ENCODE measurements around the gene SCAPER.

The SCAPER gene, protein sequence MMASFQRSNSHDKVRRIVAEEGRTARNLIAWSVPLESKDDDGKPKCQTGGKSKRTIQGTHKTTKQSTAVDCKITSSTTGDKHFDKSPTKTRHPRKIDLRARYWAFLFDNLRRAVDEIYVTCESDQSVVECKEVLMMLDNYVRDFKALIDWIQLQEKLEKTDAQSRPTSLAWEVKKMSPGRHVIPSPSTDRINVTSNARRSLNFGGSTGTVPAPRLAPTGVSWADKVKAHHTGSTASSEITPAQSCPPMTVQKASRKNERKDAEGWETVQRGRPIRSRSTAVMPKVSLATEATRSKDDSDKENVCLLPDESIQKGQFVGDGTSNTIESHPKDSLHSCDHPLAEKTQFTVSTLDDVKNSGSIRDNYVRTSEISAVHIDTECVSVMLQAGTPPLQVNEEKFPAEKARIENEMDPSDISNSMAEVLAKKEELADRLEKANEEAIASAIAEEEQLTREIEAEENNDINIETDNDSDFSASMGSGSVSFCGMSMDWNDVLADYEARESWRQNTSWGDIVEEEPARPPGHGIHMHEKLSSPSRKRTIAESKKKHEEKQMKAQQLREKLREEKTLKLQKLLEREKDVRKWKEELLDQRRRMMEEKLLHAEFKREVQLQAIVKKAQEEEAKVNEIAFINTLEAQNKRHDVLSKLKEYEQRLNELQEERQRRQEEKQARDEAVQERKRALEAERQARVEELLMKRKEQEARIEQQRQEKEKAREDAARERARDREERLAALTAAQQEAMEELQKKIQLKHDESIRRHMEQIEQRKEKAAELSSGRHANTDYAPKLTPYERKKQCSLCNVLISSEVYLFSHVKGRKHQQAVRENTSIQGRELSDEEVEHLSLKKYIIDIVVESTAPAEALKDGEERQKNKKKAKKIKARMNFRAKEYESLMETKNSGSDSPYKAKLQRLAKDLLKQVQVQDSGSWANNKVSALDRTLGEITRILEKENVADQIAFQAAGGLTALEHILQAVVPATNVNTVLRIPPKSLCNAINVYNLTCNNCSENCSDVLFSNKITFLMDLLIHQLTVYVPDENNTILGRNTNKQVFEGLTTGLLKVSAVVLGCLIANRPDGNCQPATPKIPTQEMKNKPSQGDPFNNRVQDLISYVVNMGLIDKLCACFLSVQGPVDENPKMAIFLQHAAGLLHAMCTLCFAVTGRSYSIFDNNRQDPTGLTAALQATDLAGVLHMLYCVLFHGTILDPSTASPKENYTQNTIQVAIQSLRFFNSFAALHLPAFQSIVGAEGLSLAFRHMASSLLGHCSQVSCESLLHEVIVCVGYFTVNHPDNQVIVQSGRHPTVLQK (N-terminal part only)

DNA sequence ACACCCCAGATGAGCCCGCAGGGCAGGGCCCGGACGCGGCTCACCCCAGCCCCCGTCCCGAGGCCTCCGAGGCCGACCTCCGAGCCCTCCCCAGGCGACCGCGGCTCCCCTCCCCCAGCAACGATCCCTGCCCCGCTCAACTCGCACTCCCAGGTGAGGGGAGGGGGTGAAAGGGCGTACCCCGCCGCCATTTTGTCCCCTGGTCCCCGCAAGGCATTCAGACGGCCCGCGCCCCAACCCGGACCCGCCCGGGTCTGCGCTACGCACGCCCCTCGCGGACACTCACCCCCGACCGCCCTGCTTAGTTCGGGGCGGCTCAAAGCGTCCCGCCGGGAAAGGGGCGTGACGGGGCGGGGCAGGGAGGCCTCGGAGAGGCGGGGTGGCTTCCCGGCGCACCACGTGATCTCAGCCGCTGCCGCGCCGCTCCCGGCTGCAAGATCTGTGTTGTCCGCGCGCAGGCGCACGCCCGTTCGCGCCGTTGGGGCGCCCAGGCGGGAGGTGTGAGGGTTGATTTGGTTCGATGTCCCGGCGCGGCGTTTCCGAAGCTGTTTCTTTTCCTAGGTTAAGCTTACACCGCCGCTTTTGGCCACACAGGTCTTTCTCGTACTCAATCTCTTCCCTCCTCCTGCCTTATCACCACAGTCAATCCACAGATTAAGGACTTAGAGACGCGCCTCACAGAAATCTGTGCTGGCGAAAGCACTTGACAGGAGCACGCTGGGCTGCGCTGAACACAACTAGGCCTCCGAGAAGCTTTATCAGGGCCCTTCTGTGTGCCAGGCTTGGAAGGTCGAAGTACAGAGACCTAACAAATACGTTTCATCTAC is at the start of gene SCAPER:
TSS of gene SCAPER (minus strand) at position 328 of the 827 bp plus-strand sequence. CDS start 21,523 bp downstream, outside the sequence.
- peak; percentile 91 for DNase-seq

DNA sequence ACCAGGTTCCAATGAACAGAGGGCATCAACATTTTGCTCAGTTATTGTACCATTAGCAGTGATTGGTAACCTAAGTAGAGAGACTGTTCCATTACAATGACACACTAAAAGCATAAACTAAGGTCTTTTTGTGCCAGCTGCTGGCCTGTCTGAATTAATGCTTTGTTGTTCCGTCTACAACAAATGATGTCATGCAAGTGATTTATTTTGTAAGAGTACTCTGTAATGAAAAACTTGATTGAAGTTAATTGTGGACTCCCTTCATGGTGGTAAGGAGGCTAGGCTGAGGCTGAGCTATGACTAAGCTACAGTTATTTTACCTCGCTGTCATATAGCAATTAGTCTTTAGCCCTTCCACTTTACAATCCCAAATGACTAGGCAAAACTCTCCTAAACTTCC is 49.6 kb upstream of the SCAPER start:
- DNase-seq = no peak

DNA sequence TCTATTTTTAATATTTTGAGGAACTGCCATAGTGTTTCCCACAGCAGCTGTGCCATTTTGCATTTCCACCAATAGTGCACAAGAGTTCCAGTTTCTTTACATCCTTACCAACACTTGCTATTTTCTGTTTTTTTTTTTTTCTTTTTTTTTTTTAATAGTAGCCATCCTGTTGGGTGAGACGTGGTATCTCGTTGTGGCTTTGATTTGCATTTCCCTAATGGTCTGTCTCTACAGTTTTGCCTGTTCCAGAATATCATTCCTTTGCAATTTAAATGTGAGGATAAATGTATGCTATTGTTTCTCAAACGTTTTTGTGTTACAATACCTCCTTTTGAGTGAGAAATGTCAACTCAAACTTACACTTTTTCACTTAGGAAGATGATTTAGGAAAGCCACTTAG is 48.8 kb upstream of the SCAPER start:
- DNase-seq = no peak

DNA sequence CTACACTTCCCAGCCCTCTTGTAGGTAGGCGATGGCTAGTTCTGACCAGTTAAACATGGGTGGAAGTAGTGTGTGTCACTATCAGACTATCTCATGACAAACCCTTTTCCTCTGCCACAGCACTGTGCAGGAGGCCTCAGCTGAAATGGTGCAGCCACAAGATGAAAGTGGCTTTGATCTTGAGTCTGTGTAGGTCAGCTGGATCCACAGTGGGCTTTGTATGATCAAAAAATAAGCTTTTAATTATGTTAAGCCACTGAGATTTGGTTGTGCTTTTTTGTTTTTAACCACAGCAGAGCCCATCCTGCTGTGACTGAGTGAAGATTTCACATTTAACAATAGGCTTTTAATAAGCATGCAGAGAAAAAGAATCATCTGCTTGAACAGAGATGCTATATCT is 46.1 kb upstream of the SCAPER start:
- no peak for DNase-seq

DNA sequence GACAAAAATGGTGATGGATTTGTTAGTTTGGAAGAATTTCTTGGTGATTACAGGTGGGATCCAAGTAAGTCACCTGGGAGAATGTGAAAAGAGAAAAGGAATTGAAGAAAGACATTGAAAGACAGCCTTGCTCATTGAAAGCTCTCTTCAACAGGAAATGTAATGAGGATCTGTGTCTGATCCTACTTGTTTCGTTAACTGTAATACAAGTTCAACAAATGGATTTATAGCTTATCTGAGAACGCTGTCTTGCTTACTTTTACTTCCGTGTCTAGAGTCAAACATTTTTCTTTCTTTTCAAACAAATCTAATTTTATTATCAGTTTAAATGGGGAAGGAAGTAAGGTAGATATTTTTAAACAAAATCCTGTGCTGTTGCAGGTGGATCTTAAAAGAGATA is 42.3 kb upstream of the SCAPER start:
- DNase-seq = no peak

DNA sequence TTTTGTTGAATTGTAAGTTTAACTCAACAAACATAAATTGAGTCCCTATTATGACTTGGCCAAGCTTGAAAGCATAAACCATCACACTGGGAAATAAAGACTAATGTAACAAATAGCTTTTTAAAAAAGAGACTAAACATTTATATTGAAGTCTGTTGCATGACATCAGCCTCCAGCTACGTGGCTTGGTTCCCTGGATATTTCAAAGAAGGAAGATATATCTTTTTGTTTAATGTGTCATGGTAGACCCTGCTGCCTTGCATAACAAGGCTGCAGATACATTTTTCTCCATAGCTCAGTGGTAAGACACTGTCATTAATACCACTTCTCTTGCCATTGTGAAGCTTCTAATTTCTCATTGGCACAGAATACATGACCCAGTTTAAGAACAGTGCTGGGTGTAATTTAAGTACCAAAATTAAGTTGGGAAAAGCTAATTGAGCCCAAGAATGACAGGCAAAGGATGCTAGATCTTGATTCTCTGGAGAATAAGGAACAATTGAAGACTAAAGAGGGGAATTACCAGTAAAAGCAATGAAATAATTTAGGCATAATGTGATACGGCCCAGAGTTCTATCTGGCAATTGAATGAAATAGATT is 40.5 kb upstream of the SCAPER start:
- no peak for DNase-seq

DNA sequence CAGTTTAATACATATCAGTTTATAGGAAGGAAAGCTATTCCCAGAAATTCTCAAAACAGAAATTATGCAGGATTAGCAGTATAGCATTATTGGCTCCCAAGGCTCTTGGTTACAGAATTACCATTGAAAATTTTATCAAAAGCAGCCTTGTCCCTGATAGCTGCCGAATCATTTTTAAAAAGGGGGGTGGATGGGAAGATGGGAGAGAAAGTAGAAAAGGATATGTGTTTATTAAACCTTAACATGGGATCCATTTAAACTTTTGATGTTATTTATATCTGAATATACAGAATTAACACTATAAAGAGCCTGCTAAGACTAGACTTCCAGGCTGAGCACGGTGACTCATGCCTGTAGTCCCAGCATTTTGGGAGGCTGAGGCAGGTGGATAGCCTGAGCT is 37.2 kb upstream of the SCAPER start:
- no peak for DNase-seq

DNA sequence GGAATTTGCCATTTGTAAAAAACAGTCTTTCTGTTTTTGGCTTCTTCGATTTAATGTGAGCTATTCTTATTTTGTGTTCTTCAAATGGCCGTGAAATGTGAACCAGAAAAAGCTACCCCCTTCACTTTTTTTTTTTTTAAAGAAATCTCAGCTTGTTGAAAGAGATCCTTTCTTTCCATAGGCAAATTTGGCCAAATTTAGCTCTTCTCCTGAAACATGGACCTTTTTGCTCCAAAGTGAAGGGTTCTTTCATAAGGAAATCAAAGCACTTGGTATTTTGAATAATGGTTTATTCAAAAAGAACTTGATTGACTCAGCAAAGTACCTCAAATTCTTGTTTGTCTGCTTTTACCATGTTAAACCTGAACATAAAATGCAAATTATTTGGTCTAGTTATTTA is 36.5 kb upstream of the SCAPER start:
- no peak for DNase-seq

DNA sequence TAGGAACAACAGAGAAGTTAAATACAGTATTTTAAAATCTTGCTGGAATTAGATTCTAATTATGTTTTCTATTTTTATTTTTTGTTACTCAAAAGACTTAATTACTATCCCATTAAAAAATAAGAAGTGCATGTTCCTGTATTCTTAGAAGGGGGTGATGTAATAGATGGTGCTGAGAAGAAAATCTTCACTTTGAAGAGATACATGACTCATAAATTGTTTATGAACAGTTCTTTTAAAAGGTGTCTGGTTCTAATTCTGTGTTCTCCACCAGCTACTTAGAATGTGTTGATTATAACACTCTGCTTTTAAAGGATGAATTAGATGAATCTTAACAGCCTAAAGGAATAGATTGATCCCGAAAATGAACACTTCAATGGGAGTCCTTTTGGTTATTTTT is 34.6 kb upstream of the SCAPER start:
- DNase-seq = no peak

DNA sequence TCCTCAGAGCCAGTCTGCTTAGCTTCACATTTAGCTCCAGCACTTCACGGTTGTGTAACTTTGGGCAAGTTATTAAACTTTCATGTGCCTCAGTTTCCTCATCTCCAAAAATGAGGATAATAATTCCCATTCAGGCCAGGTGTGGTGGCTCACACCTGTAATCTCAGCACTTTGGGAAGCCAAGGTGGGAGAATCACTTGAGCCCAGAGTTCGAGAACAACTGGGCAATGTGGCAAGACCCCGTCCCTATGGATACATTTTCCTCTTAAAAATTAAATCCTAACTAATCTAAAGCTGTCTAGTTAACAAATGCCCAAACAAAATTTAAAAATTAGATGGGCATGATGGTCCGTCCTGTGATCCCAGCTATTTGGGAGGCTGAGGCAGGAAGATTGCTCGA is 33.6 kb upstream of the SCAPER start:
- DNase-seq = no peak

DNA sequence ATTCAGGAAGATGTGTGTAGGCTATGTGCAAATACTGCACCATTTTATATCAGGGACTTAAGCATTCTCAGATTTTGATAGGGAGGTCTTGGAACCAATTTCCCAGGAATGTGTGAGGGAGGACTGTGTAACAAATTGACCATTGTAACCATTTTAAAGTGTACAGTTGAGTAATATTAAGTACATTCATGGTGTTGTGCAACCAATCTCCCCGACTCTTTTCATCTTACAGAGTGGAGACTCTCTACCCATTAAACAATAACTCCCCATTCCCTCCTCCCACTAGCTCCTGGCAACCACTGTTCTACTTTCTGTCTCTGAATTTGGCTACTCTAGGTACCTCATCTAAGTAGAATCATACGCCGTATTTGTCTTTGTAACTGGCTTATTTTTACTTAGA is 31.5 kb upstream of the SCAPER start:
- no peak for DNase-seq

DNA sequence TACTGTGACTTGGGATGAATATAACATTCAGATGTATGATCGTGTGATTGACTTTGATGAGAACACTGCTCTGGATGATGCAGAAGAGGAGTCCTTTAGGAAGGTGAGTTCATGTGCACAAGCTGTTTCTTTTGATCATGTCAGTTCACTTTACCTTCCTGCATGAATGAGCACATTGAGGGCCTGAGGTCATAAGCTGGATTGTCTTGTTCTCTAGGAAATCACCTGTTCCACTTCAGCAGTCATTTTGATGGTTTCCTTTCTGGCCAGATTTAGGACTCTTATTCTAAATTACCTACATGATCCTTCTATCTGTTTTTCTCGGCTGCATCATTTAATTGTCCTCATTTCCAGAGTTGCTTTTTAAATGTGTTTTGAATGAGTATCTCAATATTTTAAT is 30.5 kb upstream of the SCAPER start:
- peak; percentile 86 for DNase-seq

DNA sequence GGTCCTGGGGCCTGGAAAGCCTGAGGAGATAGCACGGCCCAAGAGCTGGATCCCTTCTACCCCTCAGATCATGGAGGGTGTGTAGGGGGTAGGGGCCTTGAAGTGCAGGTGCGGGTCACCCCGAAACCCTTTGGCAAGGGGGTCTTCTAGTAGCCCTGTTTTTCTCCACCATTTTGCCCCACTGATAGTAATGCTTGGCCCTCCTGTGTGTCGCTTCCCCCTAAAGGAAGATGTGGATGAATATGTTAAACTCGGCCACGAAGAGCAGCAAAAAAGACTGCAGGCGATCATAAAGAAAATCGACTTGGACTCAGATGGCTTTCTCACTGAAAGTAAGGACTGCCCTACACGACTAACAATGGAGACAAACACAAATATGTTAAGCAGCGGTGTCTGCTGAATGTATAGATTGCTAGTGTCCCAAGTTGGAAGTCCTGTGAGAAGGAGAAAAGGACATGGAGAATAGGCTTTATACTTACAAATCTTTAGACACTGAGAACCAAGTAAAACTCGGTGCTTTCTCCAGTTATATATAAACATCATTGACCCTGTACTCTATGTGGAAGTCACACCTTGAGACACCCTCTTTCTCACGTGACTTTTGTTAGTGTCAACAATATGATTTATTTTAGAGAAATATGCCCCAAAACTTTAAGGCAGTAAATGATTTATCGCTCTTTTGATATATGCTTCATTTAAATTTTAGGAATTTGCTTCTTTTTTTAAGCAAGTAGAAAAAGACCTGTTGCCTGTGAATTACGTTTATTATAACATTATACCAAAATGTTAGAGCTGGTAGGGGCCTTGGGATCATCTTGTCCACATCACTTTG is 27.2 kb upstream of the SCAPER start:
- peak; percentile 29 for DNase-seq

DNA sequence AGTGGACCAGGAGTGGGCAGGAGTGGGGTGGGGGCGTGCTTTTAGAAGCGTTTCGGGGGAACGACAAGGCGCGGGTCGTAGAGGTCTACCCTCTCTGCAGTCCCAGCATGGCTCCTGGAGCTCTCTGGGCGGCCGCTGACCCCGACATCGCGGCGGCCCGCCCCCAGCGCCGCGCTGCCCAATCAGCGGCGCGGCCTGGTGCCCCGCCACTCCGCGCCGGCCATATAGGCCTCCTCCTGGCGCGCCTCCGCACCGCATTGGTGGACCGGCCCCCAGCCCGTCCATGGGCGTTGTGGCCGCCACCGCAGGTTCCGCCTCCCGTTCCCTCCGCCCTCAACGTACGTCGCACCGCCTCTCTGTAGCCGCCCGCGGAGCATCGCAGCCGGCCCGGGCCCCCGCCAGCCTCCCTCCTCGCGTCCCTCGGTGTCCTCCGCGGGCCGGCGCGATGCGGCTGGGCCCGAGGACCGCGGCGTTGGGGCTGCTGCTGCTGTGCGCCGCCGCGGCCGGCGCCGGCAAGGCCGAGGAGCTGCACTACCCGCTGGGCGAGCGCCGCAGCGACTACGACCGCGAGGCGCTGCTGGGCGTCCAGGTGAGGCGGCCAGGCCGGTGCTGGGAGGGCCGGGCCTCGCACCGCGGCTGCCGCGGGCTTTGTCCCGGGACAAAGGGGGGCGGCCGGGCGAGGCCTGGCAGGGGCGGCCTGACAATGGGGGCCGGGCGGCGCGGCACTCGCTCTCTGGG is 26.4 kb upstream of the SCAPER start, which contains the start of gene RCN2:
TSS of gene RCN2 (plus strand) at position 353 of the 738 bp plus-strand sequence. CDS start at position 446, 93 bp downstream.
- DNase-seq = peak; percentile 97

DNA sequence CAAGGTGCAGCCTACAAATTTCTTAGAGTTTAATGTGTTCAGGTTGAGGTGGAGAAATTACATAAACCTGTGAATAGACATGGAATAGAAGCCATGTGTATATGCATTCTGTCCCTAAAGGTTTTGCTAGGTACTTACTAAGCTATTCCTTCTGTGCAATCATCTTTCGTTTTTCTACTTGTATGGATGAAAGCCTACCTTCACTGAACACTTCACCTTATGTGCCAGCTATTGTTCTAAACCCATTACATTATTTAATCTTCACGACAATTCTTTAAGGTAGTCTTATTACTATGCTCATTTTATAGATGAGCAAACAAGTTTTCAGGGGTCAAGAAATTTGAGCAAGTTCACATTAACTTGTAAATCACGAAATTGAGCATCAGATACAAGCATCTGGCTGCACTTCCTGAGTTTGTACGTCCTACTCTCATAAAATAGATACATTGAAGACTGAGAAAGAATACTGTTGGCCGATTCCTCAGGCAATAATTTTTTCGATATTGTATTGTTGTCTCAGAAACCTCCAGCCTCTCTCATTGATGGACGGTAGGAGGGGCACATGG is 25.8 kb upstream of the SCAPER start:
- DNase-seq = peak; percentile 48

DNA sequence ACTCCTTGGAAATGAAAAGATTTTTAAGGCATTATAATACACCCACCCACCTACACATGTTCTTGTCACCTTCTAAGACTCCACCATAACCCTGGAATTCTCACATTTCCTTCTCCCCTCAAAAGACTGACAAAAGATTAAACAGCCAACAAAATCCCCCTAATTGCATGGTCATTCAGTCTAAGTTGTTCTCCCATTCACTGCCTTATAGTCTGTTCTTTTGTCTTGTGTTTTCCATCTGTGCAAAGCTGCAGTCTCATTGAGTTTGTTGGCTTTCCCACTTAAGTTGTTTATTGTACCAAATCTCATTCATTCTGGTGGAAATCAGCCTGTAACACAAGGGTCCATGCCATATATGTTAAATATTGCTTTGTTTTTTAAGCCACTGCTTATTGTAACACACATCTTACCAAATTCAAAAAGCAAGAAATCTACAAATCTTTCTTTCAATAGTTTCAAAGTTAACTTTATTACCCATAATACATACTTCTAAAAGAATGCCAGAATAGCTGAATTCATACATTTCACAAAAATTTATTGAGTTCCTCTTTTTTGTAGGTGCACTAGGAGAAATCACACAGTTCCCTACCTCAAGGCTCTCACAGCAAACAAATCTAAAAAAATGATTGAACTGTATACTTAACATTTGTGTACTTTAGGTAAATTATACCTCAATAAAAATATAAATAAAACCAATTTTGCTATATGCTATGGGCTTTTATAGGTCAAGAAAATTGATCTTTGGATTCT is 24.0 kb upstream of the SCAPER start:
- peak; percentile 39 for DNase-seq

DNA sequence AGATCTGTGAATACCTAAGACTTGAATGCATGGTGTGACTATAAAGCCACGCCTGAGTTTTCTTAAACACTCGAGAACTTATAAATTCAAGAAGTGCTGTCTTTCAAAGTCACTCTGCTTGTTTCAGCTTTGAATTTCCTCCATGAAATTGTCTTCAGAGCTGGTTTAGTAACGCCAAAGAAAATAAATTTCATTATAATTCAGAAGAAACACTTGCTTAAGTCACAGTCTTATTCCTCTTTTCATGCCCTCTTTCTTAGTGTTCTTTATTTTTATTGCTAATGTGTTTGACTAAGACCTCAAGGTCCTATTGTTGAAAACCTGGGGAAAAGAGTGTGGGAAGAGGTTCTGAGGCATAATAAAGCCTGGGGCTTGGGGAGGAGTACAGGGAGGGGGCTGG is 23.1 kb upstream of the SCAPER start:
- no peak for DNase-seq

DNA sequence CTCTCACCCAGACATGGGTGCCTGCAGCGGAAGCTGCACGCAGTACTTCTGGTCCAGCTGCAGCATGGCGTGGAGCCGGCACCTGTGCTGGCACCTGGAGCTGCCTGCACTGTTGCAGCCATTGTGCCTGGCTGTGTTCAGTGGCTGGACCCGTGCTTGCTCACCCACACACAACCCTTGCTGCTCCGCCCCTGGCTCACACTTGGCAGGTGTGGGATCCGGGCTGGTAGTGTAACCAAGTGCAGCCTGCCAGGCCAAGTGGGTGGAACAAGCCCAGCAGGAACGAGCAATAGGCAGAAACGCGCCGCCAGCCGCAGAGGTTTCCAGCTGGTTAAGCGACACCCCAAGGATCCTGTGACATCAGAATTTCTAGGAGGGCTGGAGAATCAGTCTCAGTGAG is 11.2 kb upstream of the SCAPER start:
- DNase-seq = no peak

DNA sequence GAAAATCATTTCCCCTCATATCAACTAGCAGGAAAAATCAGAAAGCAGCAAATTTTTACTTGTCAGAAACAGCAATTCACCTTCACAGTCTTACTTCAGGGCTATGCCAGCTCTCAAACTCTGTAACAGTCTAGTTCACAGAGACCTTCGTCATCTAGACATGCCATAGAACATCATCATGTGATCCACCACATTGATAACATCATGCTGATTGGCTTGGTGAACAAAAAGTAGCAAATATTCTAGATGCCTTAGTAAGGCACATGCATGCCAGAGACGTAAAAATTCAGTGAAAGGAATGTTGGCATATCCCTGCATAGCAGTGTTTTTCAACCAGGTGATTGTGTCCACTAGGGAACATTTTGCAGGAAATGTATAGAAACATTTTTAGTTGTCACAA is 8.6 kb upstream of the SCAPER start:
- no peak for DNase-seq
